Measurements from ENCODE around the gene CDCP1. TPM values are rescaled to one million over a fixed set of nuclear protein-coding genes. Genes with fewer than 3 reads are reported as not detected.

The CDCP1 gene
- total RNA-seq, 2 experiments from 2014 or later: 1.7 to 2.1 TPM

DNA sequence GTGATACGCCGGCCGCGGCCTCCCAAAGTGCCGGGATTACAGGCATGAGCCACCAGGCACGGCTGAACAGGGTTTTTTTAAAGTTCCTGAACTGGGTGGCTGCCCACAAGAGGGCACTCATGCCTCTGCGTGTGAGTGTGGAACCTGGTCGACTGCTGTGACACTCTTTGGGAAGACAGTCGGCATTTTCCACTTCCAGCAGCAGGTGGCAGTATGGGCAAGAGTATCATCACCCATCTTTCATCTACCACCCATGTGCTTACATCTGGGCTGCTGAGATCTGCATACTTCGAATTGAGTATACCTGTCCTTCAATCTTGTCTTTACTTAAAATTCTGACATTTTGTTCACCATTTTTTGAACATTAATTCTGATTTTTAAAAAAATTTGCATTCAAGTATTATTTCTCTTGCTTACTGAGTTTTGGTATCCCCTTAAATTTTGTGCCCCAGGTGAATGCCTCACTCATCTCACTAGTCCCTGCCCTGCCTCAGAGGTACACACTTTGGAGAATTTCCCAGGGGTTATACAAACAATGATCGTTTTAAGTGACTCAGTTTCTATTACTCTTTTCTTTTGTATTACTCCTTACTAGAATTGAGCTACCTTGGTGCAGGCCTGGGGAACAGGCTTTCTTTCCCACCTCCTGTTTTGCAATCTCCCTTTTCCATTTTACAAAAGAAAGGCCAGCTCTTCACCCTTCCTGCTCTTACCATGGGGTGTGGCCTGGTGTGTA, 108.3 kb downstream of the CDCP1 start:
- CTCF ChIA-PET: interaction anchor here (0.7 to 3.8 kb wide), 7 partner anchors 10 to 344 kb away, joined by 3 to 28 read pairs (median 4); partner anchors contain the start of genes EXOSC7 and ZDHHC3

GRCh38 chr3:45035441-45036301, 110.5 kb downstream of the CDCP1 start:
- ChIA-PET POLR2A (no interaction called here), CTCF (interaction anchor here (0.8 to 3.8 kb wide), 3 partner anchors 174 to 479 kb away, joined by 3 to 28 read pairs (median 3); no protein-coding TSS in a partner anchor)

More for the DNA sequence above, 108.3 kb downstream of the CDCP1 start:
- POLR2A ChIA-PET: no interaction called here

GRCh38 chr3:45034612-45035252, 111.4 kb downstream of the CDCP1 start:
- POLR2A ChIA-PET: no interaction called here

DNA sequence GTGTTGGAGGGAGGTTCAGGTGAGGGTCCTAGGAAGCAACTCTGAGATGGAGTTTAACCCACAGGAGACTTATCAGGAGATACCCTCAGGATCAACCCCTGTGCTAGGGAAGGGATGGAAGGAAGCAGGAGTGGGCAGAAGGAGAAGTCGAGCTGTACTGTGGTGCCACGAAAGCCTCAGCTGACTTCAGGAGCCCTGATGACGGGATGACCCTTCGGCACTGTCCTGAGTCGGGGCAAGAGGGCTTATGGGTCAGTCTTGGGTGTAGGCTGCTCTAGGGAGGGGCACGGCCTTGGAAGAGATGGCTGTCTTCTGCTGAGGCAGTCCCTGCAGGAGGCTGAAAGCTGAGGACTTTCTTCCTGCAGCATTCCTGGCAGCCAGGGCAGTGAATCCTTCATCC, 112.4 kb downstream of the CDCP1 start:
- ChIA-PET CTCF (no interaction called here), POLR2A (no interaction called here)

More at GRCh38 chr3:45034612-45035252, 111.4 kb downstream of the CDCP1 start:
- CTCF ChIA-PET: no interaction called here

Other genes starting within 250 kb of the CDCP1 start
- 10 to 100 TPM; 42.8 to 46.7 TPM for gene ZDHHC3, start 170.2 kb downstream of the CDCP1 start, total RNA-seq
- gene EXOSC7, start 170.1 kb downstream of the CDCP1 start, total RNA-seq: 10 to 100 TPM; 90.0 to 98.0 TPM
- under 1 TPM in 1 of 2 experiments, not detected in 1; 0.27 TPM for gene CLEC3B, start 120.1 kb downstream of the CDCP1 start, total RNA-seq
- not detected for gene TMEM158, start 79.9 kb upstream of the CDCP1 start, total RNA-seq
- 10 to 100 TPM; 45.1 to 46.3 TPM for gene LARS2, start 242.2 kb upstream of the CDCP1 start, total RNA-seq

All from activated CD8-positive, alpha-beta memory T cell treated with anti-CD3 and anti-CD28 coated beads for 36 hours (primary cell).